GM12872 (cell line): Measurements from ENCODE around the gene ABHD2.

ENCODE experiments used
- CTCF ChIP-seq: IDR thresholded peaks from 3 replicates; pipeline ENCODE4 v1.5.1; 2011; ENCODE audit warnings: low read depth, mild to moderate bottlenecking, low read length, moderate library complexity; ENCODE audit not compliant: insufficient read depth

The ABHD2 gene

GRCh38 chr15:89195836-89196235, 107.6 kb downstream of the ABHD2 start:
- no peak for TF ChIP-seq CTCF

GRCh38 chr15:89196241-89196640, 108.0 kb downstream of the ABHD2 start:
- TF ChIP-seq CTCF: no peak

- TF ChIP-seq CTCF: no peak
These were observed 108.7 kb downstream of the ABHD2 start for GRCh38 chr15:89196994-89197393.

GRCh38 chr15:89197503-89197971, 109.3 kb downstream of the ABHD2 start:
- TF ChIP-seq CTCF: no peak

- TF ChIP-seq CTCF: no peak
These were observed 109.9 kb downstream of the ABHD2 start for GRCh38 chr15:89198196-89198595.

- no peak for TF ChIP-seq CTCF
These were observed 110.7 kb downstream of the ABHD2 start for GRCh38 chr15:89198934-89199333.

GRCh38 chr15:89199746-89200145, 111.5 kb downstream of the ABHD2 start:
- TF ChIP-seq CTCF: no peak

GRCh38 chr15:89200182-89200581, 111.9 kb downstream of the ABHD2 start:
- TF ChIP-seq CTCF: no peak
